HG02840 (cell line): ENCODE data around the gene RNPEPL1.

Experiments
- ATAC-seq: cut with Tn5 transposase; IDR thresholded peaks from one replicate; pipeline ENCODE4 v1.9.1; 2021; ENCODE audit warnings: mild to moderate bottlenecking, moderate library complexity, moderate number of reproducible peaks; ENCODE audit not compliant: unreplicated experiment, low FRiP score

The RNPEPL1 gene

GRCh38 chr2:240622531-240623235, 54.4 kb downstream of the RNPEPL1 start:
- no peak for ATAC-seq

- no peak for ATAC-seq
Measured at GRCh38 chr2:240623531-240624010, 55.3 kb downstream of the RNPEPL1 start.

GRCh38 chr2:240624011-240624949, 56.0 kb downstream of the RNPEPL1 start:
- ATAC-seq: no peak

GRCh38 chr2:240624950-240625621, 56.8 kb downstream of the RNPEPL1 start, which contains the start of gene GPR35:
GPR35 (plus strand) TSS chr2:240625480; CDS start chr2:240629953, 4,473 bp downstream.
- ATAC-seq: no peak

GRCh38 chr2:240626531-240627300, 58.4 kb downstream of the RNPEPL1 start:
- no peak for ATAC-seq

GRCh38 chr2:240627736-240628506, 59.6 kb downstream of the RNPEPL1 start:
- no peak for ATAC-seq

GRCh38 chr2:240628507-240628807, 60.2 kb downstream of the RNPEPL1 start:
- no peak for ATAC-seq

GRCh38 chr2:240628808-240629618, 60.7 kb downstream of the RNPEPL1 start:
- ATAC-seq: no peak

- ATAC-seq: no peak
Measured at GRCh38 chr2:240629619-240629967, 61.3 kb downstream of the RNPEPL1 start.

- ATAC-seq: no peak
Measured at GRCh38 chr2:240629968-240630770, 61.9 kb downstream of the RNPEPL1 start.
